Esophagus muscularis mucosa (tissue), 4 donors: ENCODE data around the gene SORCS2.

Experiments
- EP300 ChIP-seq: sonication (generic); formaldehyde crosslinking; IDR thresholded peaks from one replicate; pipeline ENCODE4 v1.6.1; 2017; ENCODE audit warnings: antibody characterized with exemption
- POLR2A ChIP-seq: fragments of 450-650 bp; IDR thresholded peaks from one replicate; pipeline ENCODE4 v1.6.1; 2017; ENCODE audit warnings: antibody characterized with exemption, moderate library complexity, mild to moderate bottlenecking, low read depth
- POLR2AphosphoS5 ChIP-seq, 2 donors: sonication (generic); formaldehyde crosslinking; IDR thresholded peaks; one replicate each; pipeline ENCODE4 v1.6.1; 2017; ENCODE audit warnings: antibody characterized with exemption in 2 of 2
- TF ChIP-seq, protein P1 (sequence below), 3 experiments: fragments of 200-600 bp in 2 of 3; fragments of 450-650 bp in 1 of 3; sonication (generic) in 2 of 3; IDR thresholded peaks; one replicate each; pipeline ENCODE4 v1.5.1; 2017 to 2019; ENCODE audit warnings: antibody characterized with exemption in 3 of 3, mild to moderate bottlenecking in 2 of 3, moderate library complexity in 1 of 3

- no peak for TF ChIP-seq POLR2A
- no peak for TF ChIP-seq POLR2AphosphoS5 (IDR thresholded peaks at IDR 0.05)
- TF ChIP-seq, protein P1, sequence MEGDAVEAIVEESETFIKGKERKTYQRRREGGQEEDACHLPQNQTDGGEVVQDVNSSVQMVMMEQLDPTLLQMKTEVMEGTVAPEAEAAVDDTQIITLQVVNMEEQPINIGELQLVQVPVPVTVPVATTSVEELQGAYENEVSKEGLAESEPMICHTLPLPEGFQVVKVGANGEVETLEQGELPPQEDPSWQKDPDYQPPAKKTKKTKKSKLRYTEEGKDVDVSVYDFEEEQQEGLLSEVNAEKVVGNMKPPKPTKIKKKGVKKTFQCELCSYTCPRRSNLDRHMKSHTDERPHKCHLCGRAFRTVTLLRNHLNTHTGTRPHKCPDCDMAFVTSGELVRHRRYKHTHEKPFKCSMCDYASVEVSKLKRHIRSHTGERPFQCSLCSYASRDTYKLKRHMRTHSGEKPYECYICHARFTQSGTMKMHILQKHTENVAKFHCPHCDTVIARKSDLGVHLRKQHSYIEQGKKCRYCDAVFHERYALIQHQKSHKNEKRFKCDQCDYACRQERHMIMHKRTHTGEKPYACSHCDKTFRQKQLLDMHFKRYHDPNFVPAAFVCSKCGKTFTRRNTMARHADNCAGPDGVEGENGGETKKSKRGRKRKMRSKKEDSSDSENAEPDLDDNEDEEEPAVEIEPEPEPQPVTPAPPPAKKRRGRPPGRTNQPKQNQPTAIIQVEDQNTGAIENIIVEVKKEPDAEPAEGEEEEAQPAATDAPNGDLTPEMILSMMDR (IDR thresholded peaks at IDR 0.05), result no peak
- no peak for TF ChIP-seq EP300
Observed at GRCh38 chr4:7384929-7385890, 192.9 kb downstream of the SORCS2 start.
